H1 (cell line): ENCODE measurements around the gene IQCN. TPM values are rescaled to one million over a fixed set of nuclear protein-coding genes. Genes with fewer than 3 reads are reported as not detected.

Experiments
- CTCF ChIA-PET: fragments of 300-600 bp; sonication (Branson Sonifier 250); formaldehyde crosslinking; loops from one replicate; lab custom pipeline; 2021; ENCODE audit not compliant: partially characterized antibody; lab: Charles Lee
- POLR2A ChIA-PET: fragments of 300-600 bp; sonication (Branson Sonifier 250); formaldehyde crosslinking; loops from one replicate; lab custom pipeline; 2021; ENCODE audit warnings: inconsistent platforms; ENCODE audit not compliant: partially characterized antibody; lab: Charles Lee
- DNase-seq, 2 experiments: peaks; one replicate each; pipeline versions ENCODE4 v3.0.0 to v3.0.0-alpha.2; 2010 to 2022; ENCODE audit warnings: low spot score in 2 of 2, low read depth in 1 of 2, mixed read lengths in 1 of 2
- FAIRE-seq: peaks from 2 replicates; lab custom pipeline; 2011; peaks lifted over from hg19 to GRCh38; lab: Jason Lieb, UNC
- H2AFZ ChIP-seq: 2 replicates; pipeline ENCODE4 v1.8.1; 2012; ENCODE audit warnings: low read length, inconsistent platforms
- H2AK5ac ChIP-seq: 2 replicates; pipeline ENCODE4 v1.6.1; 2013; ENCODE audit warnings: low read depth, low read length
- H2BK120ac ChIP-seq: replicated peaks from 2 replicates; pipeline ENCODE3; 2013; ENCODE audit warnings: low read depth, low read length, inconsistent platforms
- H2BK12ac ChIP-seq: 2 replicates; pipeline ENCODE4 v1.6.1; 2013; ENCODE audit warnings: low read depth, low read length
- H2BK15ac ChIP-seq: 2 replicates; pipeline ENCODE4 v1.6.1; 2013; ENCODE audit warnings: low read length
- H2BK20ac ChIP-seq: 2 replicates; pipeline ENCODE4 v1.6.1; 2013; ENCODE audit warnings: low read length
- H2BK5ac ChIP-seq: 2 replicates; pipeline ENCODE4 v1.6.1; 2013; ENCODE audit warnings: low read depth, low read length
- H3K14ac ChIP-seq: 2 replicates; pipeline ENCODE4 v1.6.1; 2013; ENCODE audit warnings: inconsistent platforms; ENCODE audit not compliant: insufficient read length
- H3K18ac ChIP-seq: 2 replicates; pipeline ENCODE4 v1.6.1; 2013; ENCODE audit warnings: low read length; ENCODE audit errors: extremely low read depth
- H3K23ac ChIP-seq: 2 replicates; pipeline ENCODE4 v1.6.1; 2013; ENCODE audit warnings: inconsistent platforms; ENCODE audit not compliant: insufficient read length
- H3K23me2 ChIP-seq: 2 replicates; pipeline ENCODE4 v1.6.1; 2013; ENCODE audit warnings: low read depth, low read length
- H3K27ac ChIP-seq: 2 replicates; pipeline ENCODE4 v1.6.1; 2011; ENCODE audit warnings: low read depth, low read length, inconsistent platforms
- H3K27me3 ChIP-seq, 4 experiments: replicated peaks in 1 of 4; 1 replicate in 1 of 4; 2 replicates in 3 of 4; pipeline versions ENCODE4 v1.6.1 to v1.8.1; 2011 to 2013; ENCODE audit warnings: low read length in 3 of 4, mild to moderate bottlenecking in 3 of 4, inconsistent platforms in 2 of 4, mixed read lengths in 2 of 4, moderate library complexity in 1 of 4; ENCODE audit not compliant: control insufficient read depth in 3 of 4, insufficient read depth in 3 of 4; ENCODE audit errors: extremely low read depth in 1 of 4
- H3K36me3 ChIP-seq, 4 experiments: 2 replicates each; pipeline versions ENCODE4 v1.6.1 to v1.8.1; 2011 to 2013; ENCODE audit warnings: mild to moderate bottlenecking in 4 of 4, low read length in 3 of 4, moderate library complexity in 2 of 4, control low read depth in 1 of 4, inconsistent platforms in 1 of 4; ENCODE audit not compliant: insufficient read depth in 4 of 4, control insufficient read depth in 2 of 4
- H3K4ac ChIP-seq: replicated peaks from 2 replicates; pipeline ENCODE3; 2013; ENCODE audit warnings: low read length, low read depth, mixed read lengths, inconsistent platforms; ENCODE audit not compliant: insufficient read length
- H3K4me1 ChIP-seq, 4 experiments: replicated peaks in 1 of 4; 1 replicate in 1 of 4; 2 replicates in 3 of 4; pipeline versions ENCODE4 v1.6.1 to v1.8.1; 2011 to 2013; ENCODE audit warnings: low read length in 3 of 4, inconsistent platforms in 2 of 4, mixed read lengths in 1 of 4; ENCODE audit not compliant: insufficient read depth in 4 of 4, control insufficient read depth in 3 of 4
- H3K4me2 ChIP-seq, 2 experiments: 2 replicates each; pipeline versions ENCODE4 v1.6.1 to v1.8.1; 2011 to 2013; ENCODE audit warnings: low read depth in 2 of 2, low read length in 2 of 2, control low read depth in 1 of 2, inconsistent platforms in 1 of 2, mild to moderate bottlenecking in 1 of 2; ENCODE audit not compliant: insufficient read depth in 1 of 2
- H3K4me3 ChIP-seq, 4 experiments: fragments of 200-600, 300-600 bp in 1 of 4; sonication (generic), shearing (Covaris generic), sonication (Bioruptor Twin) in 1 of 4; 2 replicates each; pipeline versions ENCODE4 v1.5.1 to v1.8.1; 2011 to 2016; ENCODE audit warnings: low read length in 4 of 4, low read depth in 3 of 4, control low read depth in 2 of 4, inconsistent platforms in 2 of 4, mild to moderate bottlenecking in 2 of 4, mixed read lengths in 1 of 4, moderate library complexity in 1 of 4; ENCODE audit not compliant: insufficient read depth in 2 of 4; ENCODE audit errors: extremely low read depth in 1 of 4
- H3K56ac ChIP-seq: replicated peaks from 2 replicates; pipeline ENCODE3; 2013; ENCODE audit warnings: low read depth, mild to moderate bottlenecking, mixed read lengths, low read length, inconsistent platforms; ENCODE audit not compliant: insufficient read length
- H3K79me1 ChIP-seq: 2 replicates; pipeline ENCODE4 v1.6.1; 2013; ENCODE audit warnings: low read depth, low read length, control low read depth
- H3K79me2 ChIP-seq, 2 experiments: 2 replicates each; pipeline versions ENCODE4 v1.6.1 to v1.8.1; 2012 to 2013; ENCODE audit warnings: low read length in 2 of 2, mild to moderate bottlenecking in 2 of 2, inconsistent platforms in 1 of 2; ENCODE audit not compliant: insufficient read depth in 2 of 2, control insufficient read depth in 1 of 2
- H3K9ac ChIP-seq, 4 experiments: replicated peaks in 1 of 4; 1 replicate in 1 of 4; 2 replicates in 3 of 4; pipeline versions ENCODE4 v1.6.1 to v1.8.1; 2011 to 2013; ENCODE audit warnings: low read depth in 3 of 4, low read length in 3 of 4, control low read depth in 2 of 4, mild to moderate bottlenecking in 2 of 4, moderate library complexity in 2 of 4, inconsistent platforms in 1 of 4; ENCODE audit errors: extremely low read depth in 1 of 4
- H3K9me3 ChIP-seq, 2 experiments: 2 replicates each; pipeline versions ENCODE4 v1.6.1 to v1.8.1; 2012 to 2013; ENCODE audit warnings: mild to moderate bottlenecking in 2 of 2, moderate library complexity in 2 of 2, control low read depth in 1 of 2, inconsistent platforms in 1 of 2, low read depth in 1 of 2, low read length in 1 of 2, mixed read lengths in 1 of 2; ENCODE audit not compliant: insufficient read depth in 2 of 2
- H4K20me1 ChIP-seq, 2 experiments: replicated peaks in 1 of 2; 2 replicates each; pipeline versions ENCODE3 to v1.8.1; 2011 to 2013; ENCODE audit warnings: inconsistent platforms in 2 of 2, low read length in 2 of 2, mild to moderate bottlenecking in 1 of 2; ENCODE audit not compliant: insufficient read depth in 2 of 2, control insufficient read depth in 1 of 2
- H4K5ac ChIP-seq: 2 replicates; pipeline ENCODE4 v1.6.1; 2013; ENCODE audit warnings: low read length, low read depth, mixed read lengths, inconsistent platforms; ENCODE audit not compliant: insufficient read length
- H4K8ac ChIP-seq: 2 replicates; pipeline ENCODE4 v1.8.0; 2013; ENCODE audit warnings: mild to moderate bottlenecking, moderate library complexity, low read length, inconsistent platforms; ENCODE audit not compliant: insufficient read depth; ENCODE audit errors: extremely low read depth
- H4K91ac ChIP-seq: replicated peaks from 2 replicates; pipeline ENCODE3; 2013; ENCODE audit warnings: low read length, mixed read lengths, inconsistent platforms; ENCODE audit not compliant: insufficient read length
- ASH2L ChIP-seq: fragments of 200-600, 300-600 bp; sonication (generic); IDR thresholded peaks from one replicate; pipeline ENCODE4 v1.7.1; 2017; ENCODE audit warnings: low read length
- CREB1 ChIP-seq: IDR thresholded peaks from 2 replicates; pipeline ENCODE4 v1.6.1; 2012; ENCODE audit warnings: inconsistent platforms
- PHF8 ChIP-seq: fragments of 200-600 bp; sonication (generic); conservative IDR thresholded peaks from 2 replicates; pipeline ENCODE4 v1.7.1; 2012; ENCODE audit warnings: low read depth, mild to moderate bottlenecking, inconsistent platforms, low read length, moderate library complexity
- WGBS, 2 experiments: shearing (Covaris generic) in 1 of 2; methylation state at CpG; one replicate each; pipeline versions ENCODE4 v1.1.6 to v1.1.7; 2013 to 2015; ENCODE audit warnings: low lambda C conversion rate in 2 of 2, mixed read lengths in 2 of 2, inconsistent platforms in 1 of 2, low coverage in 1 of 2, missing lambda C conversion rate in 1 of 2; ENCODE audit not compliant: insufficient replicate concordance in 2 of 2, insufficient coverage in 1 of 2, insufficient read length in 1 of 2; ENCODE audit errors: extremely low coverage in 1 of 2, missing lambda C conversion rate in 1 of 2; 5-methylcytosine and 5-hydroxymethylcytosine counted together
- polyA plus RNA-seq, 7 experiments: library from polyadenylated mRNA; depleted of rRNA in 3 of 7; stranded (reverse) in 5 of 7; unstranded in 2 of 7; fragments of >200 nt in 5 of 7; fragments of 200-250 nt in 2 of 7; gene quantifications; 1 replicate in 5 of 7; 2 replicates in 1 of 7; 4 replicates in 1 of 7; pipeline versions ENCODE4 v1.2.1 to v1.2.3, GENCODE V29; 2011 to 2013; ENCODE audit warnings: missing spikeins in 2 of 7, mixed read lengths in 2 of 7
- total RNA-seq: library from RNA; stranded (reverse); fragmentation: NEBNext Ultra II Directional; extraction: Animal tissue kit (Norgen Biotek cat#: 25700); gene quantifications from 2 replicates; pipeline ENCODE4 v1.2.1, GENCODE V29; 2021
- TF ChIP-seq, protein P1 (sequence below), 3 experiments: IDR thresholded peaks; 1 replicate in 2 of 3; 2 replicates in 1 of 3; pipeline versions ENCODE4 v1.5.1 to v1.6.1; 2011; ENCODE audit warnings: low read length in 3 of 3, mild to moderate bottlenecking in 3 of 3, inconsistent platforms in 2 of 3, low read depth in 1 of 3, moderate library complexity in 1 of 3; ENCODE audit not compliant: insufficient read depth in 1 of 3; ENCODE audit errors: control extremely low read depth in 1 of 3

IQCN gene
- total and polyA plus RNA-seq, 2 of the 8 experiments (the other 6 are each of a cell fraction or from before 2014, with no cell fraction given): 0.36 to 1.0 TPM

DNA sequence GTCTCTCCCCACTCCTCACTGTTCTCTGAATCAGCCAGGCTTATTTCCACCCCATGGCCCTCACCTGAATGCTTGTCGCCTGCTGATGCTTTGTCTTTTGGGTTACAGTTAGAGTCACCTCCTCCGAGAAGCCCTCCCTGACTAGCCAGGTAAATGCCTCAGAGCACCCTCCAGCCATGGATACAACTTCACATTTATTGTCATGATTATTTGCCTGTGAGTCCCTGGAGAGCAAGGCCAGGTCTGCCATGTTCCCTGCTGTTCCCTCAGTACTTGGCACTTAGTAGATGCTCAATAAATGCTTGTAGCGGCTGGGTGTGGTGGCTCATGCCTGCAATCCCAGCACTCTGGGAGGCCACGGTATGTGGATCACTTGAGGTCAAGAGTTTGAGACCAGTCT lies 44.3 kb downstream of the IQCN start:
- Histone ChIP-seq H2BK12ac (no peak overlapping the region), H4K20me1 (no peaks in the 10 kb centered on the region), H2AFZ (no peak overlapping the region), H3K27me3 (peaks cover 10 to 21% (median 16%) of the 10 kb centered on the region in 4 experiments), H3K4me2 (no peak overlapping the region; a peak in 1 of 4 replicates), H3K9ac (no peak overlapping the region), H3K23ac (no peak overlapping the region), H2AK5ac (no peak overlapping the region), H2BK20ac (no peak overlapping the region; the same call in 1 of the 2 replicates), H3K9me3 (no peaks in the 10 kb centered on the region), H3K79me2 (no peaks in the 10 kb centered on the region), H3K27ac (no peak overlapping the region), H3K23me2 (peaks cover 12% of the 10 kb centered on the region), H3K4ac (no peak overlapping the region), H4K91ac (peak overlapping the region; percentile 25), H3K56ac (no peak overlapping the region), H2BK120ac (no peak overlapping the region), H2BK15ac (no peak overlapping the region), H3K18ac (no peak overlapping the region), H2BK5ac (peak overlapping the region; percentile 18; the same call in 1 of the 2 replicates), H3K36me3 (no peaks in the 10 kb centered on the region), H3K4me1 (peaks cover 6 to 27% (median 23%) of the 10 kb centered on the region in 4 experiments), H4K5ac (no peak overlapping the region), H4K8ac (no peak overlapping the region), H3K14ac (no peak overlapping the region)
- POLR2A ChIA-PET: interaction anchor here (0.7 to 4.4 kb wide), 3 partner anchors 19 to 51 kb away, joined by 3 to 43 read pairs (median 10); partner anchors contain the start of gene JUND
- WGBS, 2 experiments: 56% methylated on average over 4 of the region's 4 CpGs; no CpG with 5 or more reads in 1 of the 2 experiments
- CTCF ChIA-PET: interaction anchor here (0.6 to 10.1 kb wide), 9 partner anchors 10 to 523 kb away, joined by 3 to 140 read pairs (median 18); partner anchors contain the start of gene RAB3A
- no peak for DNase-seq
- no peak for FAIRE-seq
- TF ChIP-seq ASH2L: no peak
- no peak for TF ChIP-seq PHF8
- no peak for TF ChIP-seq CREB1
- TF ChIP-seq, protein P1, sequence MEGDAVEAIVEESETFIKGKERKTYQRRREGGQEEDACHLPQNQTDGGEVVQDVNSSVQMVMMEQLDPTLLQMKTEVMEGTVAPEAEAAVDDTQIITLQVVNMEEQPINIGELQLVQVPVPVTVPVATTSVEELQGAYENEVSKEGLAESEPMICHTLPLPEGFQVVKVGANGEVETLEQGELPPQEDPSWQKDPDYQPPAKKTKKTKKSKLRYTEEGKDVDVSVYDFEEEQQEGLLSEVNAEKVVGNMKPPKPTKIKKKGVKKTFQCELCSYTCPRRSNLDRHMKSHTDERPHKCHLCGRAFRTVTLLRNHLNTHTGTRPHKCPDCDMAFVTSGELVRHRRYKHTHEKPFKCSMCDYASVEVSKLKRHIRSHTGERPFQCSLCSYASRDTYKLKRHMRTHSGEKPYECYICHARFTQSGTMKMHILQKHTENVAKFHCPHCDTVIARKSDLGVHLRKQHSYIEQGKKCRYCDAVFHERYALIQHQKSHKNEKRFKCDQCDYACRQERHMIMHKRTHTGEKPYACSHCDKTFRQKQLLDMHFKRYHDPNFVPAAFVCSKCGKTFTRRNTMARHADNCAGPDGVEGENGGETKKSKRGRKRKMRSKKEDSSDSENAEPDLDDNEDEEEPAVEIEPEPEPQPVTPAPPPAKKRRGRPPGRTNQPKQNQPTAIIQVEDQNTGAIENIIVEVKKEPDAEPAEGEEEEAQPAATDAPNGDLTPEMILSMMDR (IDR thresholded peaks at IDR 0.05; ENCODE audit: control extremely low read depth in 1 of 3, insufficient read depth in 1 of 3, low read depth in 1 of 3, low read length in 3 of 3): no peak
- TF ChIP-seq, all 59 proteins: peak for 0
- Histone ChIP-seq H3K79me1 (no peaks in the 10 kb centered on the region), H3K4me3 (no peak overlapping the region)
